WTC11 (cell line): ENCODE measurements around the gene KCNMA1. TPM values are rescaled to one million over a fixed set of nuclear protein-coding genes. Genes with fewer than 3 reads are reported as not detected.

Source experiments
- ATAC-seq: fragments of 200-7000 bp; cut with Tn5 transposase; 2 replicates; pipeline ENCODE4 v1.10.0; 2021; ENCODE audit warnings: mild to moderate bottlenecking, moderate library complexity
- CTCF ChIA-PET: fragments of 300-600 bp; sonication (Branson Sonifier 250); formaldehyde crosslinking; loops from one replicate; lab custom pipeline; 2021; ENCODE audit warnings: antibody characterized with exemption; lab: Charles Lee
- POLR2A ChIA-PET: fragments of 350-600 bp; sonication (Branson Sonifier 250); formaldehyde crosslinking; loops from one replicate; lab custom pipeline; 2021; ENCODE audit warnings: antibody characterized with exemption; lab: Charles Lee
- DNase-seq: peaks from one replicate; pipeline ENCODE4 v3.0.0; 2021; ENCODE audit warnings: low spot score
- H3K27ac Mint-ChIP-seq: 2 replicates; pipeline ENCODE4 v1.8.0; 2021; ENCODE audit warnings: mixed read lengths
- H3K27me3 Mint-ChIP-seq: 2 replicates; pipeline ENCODE4 v1.8.0; 2021; ENCODE audit warnings: low read depth, mild to moderate bottlenecking, moderate library complexity, mixed read lengths
- H3K36me3 Mint-ChIP-seq: 2 replicates; pipeline ENCODE4 v1.8.0; 2021; ENCODE audit warnings: mixed read lengths
- H3K4me1 Mint-ChIP-seq: 2 replicates; pipeline ENCODE4 v1.8.0; 2022; ENCODE audit warnings: mixed read lengths
- H3K4me3 Mint-ChIP-seq: 2 replicates; pipeline ENCODE4 v1.8.0; 2021; ENCODE audit warnings: mild to moderate bottlenecking, moderate library complexity, mixed read lengths
- H3K9me3 Mint-ChIP-seq: 2 replicates; pipeline ENCODE4 v1.8.0; 2021; ENCODE audit warnings: mixed read lengths
- CTCF ChIP-seq: fragments of 200-600 bp; IDR thresholded peaks from 2 replicates; pipeline ENCODE4 v1.8.0; 2022; ENCODE audit warnings: antibody characterized with exemption
- ESRRA ChIP-seq: sonication (generic); formaldehyde crosslinking; IDR thresholded peaks from 2 replicates; pipeline ENCODE4 v1.8.1; 2022; ENCODE audit warnings: mild to moderate bottlenecking, missing genetic modification reagents, borderline replicate concordance
- FOXK1 ChIP-seq: sonication (generic); formaldehyde crosslinking; IDR thresholded peaks from 2 replicates; pipeline ENCODE4 v1.8.0; 2022; ENCODE audit warnings: mild to moderate bottlenecking, moderate library complexity, missing genetic modification reagents
- GABPB1 ChIP-seq: sonication (generic); formaldehyde crosslinking; IDR thresholded peaks from 2 replicates; pipeline ENCODE4 v1.8.1; 2023; ENCODE audit warnings: mild to moderate bottlenecking, missing genetic modification reagents
- HMGA2 ChIP-seq: fragments of 250-450 bp; sonication (Bioruptor Pico); IDR thresholded peaks from 2 replicates; pipeline ENCODE4 v1.4.0; 2021; ENCODE audit warnings: mild to moderate bottlenecking, moderate library complexity
- NR1H2 ChIP-seq: sonication (generic); formaldehyde crosslinking; IDR thresholded peaks from 2 replicates; pipeline ENCODE4 v1.9.0; 2021; ENCODE audit warnings: mild to moderate bottlenecking, moderate library complexity, missing genetic modification reagents
- PRDM15 ChIP-seq: sonication (generic); formaldehyde crosslinking; IDR thresholded peaks from 2 replicates; pipeline ENCODE4 v1.8.0; 2022; ENCODE audit warnings: missing genetic modification reagents
- SMAD3 ChIP-seq: sonication (generic); formaldehyde crosslinking; IDR thresholded peaks from 2 replicates; pipeline ENCODE4 v1.8.0; 2022; ENCODE audit warnings: missing genetic modification reagents, mild to moderate bottlenecking, borderline replicate concordance
- SMAD4 ChIP-seq: sonication (generic); formaldehyde crosslinking; IDR thresholded peaks from 2 replicates; pipeline ENCODE4 v1.8.0; 2022; ENCODE audit warnings: mild to moderate bottlenecking, missing genetic modification reagents
- SOX15 ChIP-seq: fragments of 250-450 bp; sonication (Bioruptor Pico); IDR thresholded peaks from 2 replicates; pipeline ENCODE4 v1.9.0; 2021; ENCODE audit warnings: mild to moderate bottlenecking
- TCF7 ChIP-seq: sonication (generic); formaldehyde crosslinking; IDR thresholded peaks from 2 replicates; pipeline ENCODE4 v1.8.0; 2022; ENCODE audit warnings: mild to moderate bottlenecking, low read depth, missing genetic modification reagents, moderate library complexity
- TEAD1 ChIP-seq: sonication (generic); formaldehyde crosslinking; IDR thresholded peaks from 2 replicates; pipeline ENCODE4 v1.8.0; 2022; ENCODE audit warnings: mild to moderate bottlenecking, missing genetic modification reagents
- TP53 ChIP-seq: sonication (generic); formaldehyde crosslinking; IDR thresholded peaks from 2 replicates; pipeline ENCODE4 v1.8.1; 2023; ENCODE audit warnings: mild to moderate bottlenecking, missing genetic modification reagents
- ZNF138 ChIP-seq: sonication (generic); formaldehyde crosslinking; conservative IDR thresholded peaks from 2 replicates; pipeline ENCODE4 v1.8.1; 2022; ENCODE audit warnings: mild to moderate bottlenecking, moderate library complexity, missing genetic modification reagents
- ZNF317 ChIP-seq: sonication (generic); formaldehyde crosslinking; IDR thresholded peaks from 2 replicates; pipeline ENCODE4 v1.8.1; 2023; ENCODE audit warnings: low read depth, mild to moderate bottlenecking, moderate library complexity, missing genetic modification reagents, borderline replicate concordance
- ZNF423 ChIP-seq: fragments of 250-450 bp; sonication (Bioruptor Pico); IDR thresholded peaks from 2 replicates; pipeline ENCODE4 v2.1.2; 2022; ENCODE audit warnings: mild to moderate bottlenecking, moderate library complexity
- total RNA-seq: library from RNA; stranded (reverse); gene quantifications from 3 replicates; pipeline ENCODE4 v1.2.3, GENCODE V29; 2021
- TF ChIP-seq, protein P1 (sequence below): sonication (generic); formaldehyde crosslinking; IDR thresholded peaks from 2 replicates; pipeline ENCODE4 v1.8.1; 2023; ENCODE audit warnings: mild to moderate bottlenecking, missing genetic modification reagents, moderate library complexity
- TF ChIP-seq, protein P2 (sequence below): fragments of 250-450 bp; sonication (Bioruptor Pico); IDR thresholded peaks from 2 replicates; pipeline ENCODE4 v1.9.0; 2021; ENCODE audit warnings: moderate library complexity, mild to moderate bottlenecking, inconsistent platforms, borderline replicate concordance
- TF ChIP-seq, protein P3 (sequence below): sonication (generic); formaldehyde crosslinking; IDR thresholded peaks from 2 replicates; pipeline ENCODE4 v1.8.1; 2023; ENCODE audit warnings: mild to moderate bottlenecking, missing genetic modification reagents
- TF ChIP-seq, protein P4 (sequence below): sonication (generic); formaldehyde crosslinking; IDR thresholded peaks from 2 replicates; pipeline ENCODE4 v1.8.1; 2022; ENCODE audit warnings: low read depth, missing genetic modification reagents, borderline replicate concordance
- TF ChIP-seq, protein P5 (sequence below): fragments of 250-450 bp; sonication (Bioruptor Pico); IDR thresholded peaks from 2 replicates; pipeline ENCODE4 v1.9.0; 2021; ENCODE audit warnings: mild to moderate bottlenecking

Gene KCNMA1
- total RNA-seq, 1 experiment from 2014 or later, result 7.3 TPM

- TF ChIP-seq, protein P1, sequence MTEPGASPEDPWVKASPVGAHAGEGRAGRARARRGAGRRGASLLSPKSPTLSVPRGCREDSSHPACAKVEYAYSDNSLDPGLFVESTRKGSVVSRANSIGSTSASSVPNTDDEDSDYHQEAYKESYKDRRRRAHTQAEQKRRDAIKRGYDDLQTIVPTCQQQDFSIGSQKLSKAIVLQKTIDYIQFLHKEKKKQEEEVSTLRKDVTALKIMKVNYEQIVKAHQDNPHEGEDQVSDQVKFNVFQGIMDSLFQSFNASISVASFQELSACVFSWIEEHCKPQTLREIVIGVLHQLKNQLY (CRISPR knock-in tag), result no peak
- TF ChIP-seq NR1H2 (CRISPR knock-in tag) (no peak), CTCF (no peak), SMAD3 (no peak), ESRRA (CRISPR knock-in tag) (no peak), PRDM15 (CRISPR knock-in tag) (no peak), ZNF138 (CRISPR knock-in tag) (no peak), GABPB1 (CRISPR knock-in tag) (no peak)
- TF ChIP-seq, protein P2, sequence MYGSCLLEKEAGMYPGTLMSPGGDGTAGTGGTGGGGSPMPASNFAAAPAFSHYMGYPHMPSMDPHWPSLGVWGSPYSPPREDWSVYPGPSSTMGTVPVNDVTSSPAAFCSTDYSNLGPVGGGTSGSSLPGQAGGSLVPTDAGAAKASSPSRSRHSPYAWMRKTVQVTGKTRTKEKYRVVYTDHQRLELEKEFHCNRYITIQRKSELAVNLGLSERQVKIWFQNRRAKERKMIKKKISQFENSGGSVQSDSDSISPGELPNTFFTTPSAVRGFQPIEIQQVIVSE (CRISPR knock-in tag), result no peak
- TF ChIP-seq, protein P3, sequence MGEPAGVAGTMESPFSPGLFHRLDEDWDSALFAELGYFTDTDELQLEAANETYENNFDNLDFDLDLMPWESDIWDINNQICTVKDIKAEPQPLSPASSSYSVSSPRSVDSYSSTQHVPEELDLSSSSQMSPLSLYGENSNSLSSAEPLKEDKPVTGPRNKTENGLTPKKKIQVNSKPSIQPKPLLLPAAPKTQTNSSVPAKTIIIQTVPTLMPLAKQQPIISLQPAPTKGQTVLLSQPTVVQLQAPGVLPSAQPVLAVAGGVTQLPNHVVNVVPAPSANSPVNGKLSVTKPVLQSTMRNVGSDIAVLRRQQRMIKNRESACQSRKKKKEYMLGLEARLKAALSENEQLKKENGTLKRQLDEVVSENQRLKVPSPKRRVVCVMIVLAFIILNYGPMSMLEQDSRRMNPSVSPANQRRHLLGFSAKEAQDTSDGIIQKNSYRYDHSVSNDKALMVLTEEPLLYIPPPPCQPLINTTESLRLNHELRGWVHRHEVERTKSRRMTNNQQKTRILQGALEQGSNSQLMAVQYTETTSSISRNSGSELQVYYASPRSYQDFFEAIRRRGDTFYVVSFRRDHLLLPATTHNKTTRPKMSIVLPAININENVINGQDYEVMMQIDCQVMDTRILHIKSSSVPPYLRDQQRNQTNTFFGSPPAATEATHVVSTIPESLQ, result no peak
Measured at GRCh38 chr10:77348751-77349150, 288.9 kb downstream of the KCNMA1 start (continued).

DNA sequence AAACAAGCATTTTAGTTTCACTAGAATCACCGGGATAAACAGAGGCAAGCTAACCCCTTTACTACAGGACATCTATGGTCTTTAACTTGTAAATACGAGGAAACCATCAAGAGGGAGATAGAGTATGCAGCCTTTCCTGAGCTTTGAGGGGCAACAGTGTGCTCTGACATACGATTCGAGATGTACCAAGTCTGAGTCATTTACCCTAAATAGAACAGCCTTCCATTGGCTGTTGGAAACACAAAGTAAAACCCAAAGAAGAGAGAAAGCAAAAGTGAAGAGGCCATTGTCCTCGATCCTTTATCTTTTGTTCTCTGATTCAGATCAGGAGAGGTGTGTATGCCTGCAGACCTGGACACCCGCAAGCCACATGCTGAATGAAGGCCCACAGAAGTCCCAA lies 289.5 kb downstream of the KCNMA1 start:
- Mint-ChIP-seq H3K36me3 (no peaks in the 10 kb centered on the region), H3K4me3 (no peak overlapping the region), H3K27ac (no peak overlapping the region), H3K9me3 (no peaks in the 10 kb centered on the region), H3K4me1 (no peaks in the 10 kb centered on the region), H3K27me3 (peaks cover 4% of the 10 kb centered on the region)
- no peak for DNase-seq
- TF ChIP-seq FOXK1 (CRISPR knock-in tag) (no peak), ZNF423 (CRISPR knock-in tag) (no peak), HMGA2 (CRISPR knock-in tag) (no peak), SOX15 (CRISPR knock-in tag) (no peak)
- no peak for ATAC-seq
- POLR2A ChIA-PET, result no interaction called here
- CTCF ChIA-PET, result interaction anchor here (0.9 kb wide), 1 partner anchor 182 kb away, joined by 3 read pairs; no protein-coding TSS in a partner anchor

- no peak overlapping the region for H3K4me3 Mint-ChIP-seq
- ChIA-PET CTCF (no interaction called here), POLR2A (interaction anchor here (0.6 kb wide), 1 partner anchor 14 kb away, joined by 4 read pairs; no protein-coding TSS in a partner anchor)
- ATAC-seq (no peak), DNase-seq (no peak)
- H3K9me3 Mint-ChIP-seq, result no peaks in the 10 kb centered on the region
- H3K27me3 Mint-ChIP-seq, result peaks cover 5% of the 10 kb centered on the region
- H3K4me1 Mint-ChIP-seq, result no peaks in the 10 kb centered on the region
- no peak overlapping the region for H3K27ac Mint-ChIP-seq
- no peaks in the 10 kb centered on the region for H3K36me3 Mint-ChIP-seq
- no peak for TF ChIP-seq ZNF317
- TF ChIP-seq, protein P4, sequence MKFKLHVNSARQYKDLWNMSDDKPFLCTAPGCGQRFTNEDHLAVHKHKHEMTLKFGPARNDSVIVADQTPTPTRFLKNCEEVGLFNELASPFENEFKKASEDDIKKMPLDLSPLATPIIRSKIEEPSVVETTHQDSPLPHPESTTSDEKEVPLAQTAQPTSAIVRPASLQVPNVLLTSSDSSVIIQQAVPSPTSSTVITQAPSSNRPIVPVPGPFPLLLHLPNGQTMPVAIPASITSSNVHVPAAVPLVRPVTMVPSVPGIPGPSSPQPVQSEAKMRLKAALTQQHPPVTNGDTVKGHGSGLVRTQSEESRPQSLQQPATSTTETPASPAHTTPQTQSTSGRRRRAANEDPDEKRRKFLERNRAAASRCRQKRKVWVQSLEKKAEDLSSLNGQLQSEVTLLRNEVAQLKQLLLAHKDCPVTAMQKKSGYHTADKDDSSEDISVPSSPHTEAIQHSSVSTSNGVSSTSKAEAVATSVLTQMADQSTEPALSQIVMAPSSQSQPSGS (CRISPR knock-in tag), result no peak
- no peak for TF ChIP-seq FOXK1 (CRISPR knock-in tag)
- no peak for TF ChIP-seq TP53 (CRISPR knock-in tag)
- TF ChIP-seq TCF7 (CRISPR knock-in tag), result no peak
- no peak for TF ChIP-seq SMAD4 (CRISPR knock-in tag)
- TF ChIP-seq TEAD1 (CRISPR knock-in tag), result no peak
- TF ChIP-seq, protein P5, sequence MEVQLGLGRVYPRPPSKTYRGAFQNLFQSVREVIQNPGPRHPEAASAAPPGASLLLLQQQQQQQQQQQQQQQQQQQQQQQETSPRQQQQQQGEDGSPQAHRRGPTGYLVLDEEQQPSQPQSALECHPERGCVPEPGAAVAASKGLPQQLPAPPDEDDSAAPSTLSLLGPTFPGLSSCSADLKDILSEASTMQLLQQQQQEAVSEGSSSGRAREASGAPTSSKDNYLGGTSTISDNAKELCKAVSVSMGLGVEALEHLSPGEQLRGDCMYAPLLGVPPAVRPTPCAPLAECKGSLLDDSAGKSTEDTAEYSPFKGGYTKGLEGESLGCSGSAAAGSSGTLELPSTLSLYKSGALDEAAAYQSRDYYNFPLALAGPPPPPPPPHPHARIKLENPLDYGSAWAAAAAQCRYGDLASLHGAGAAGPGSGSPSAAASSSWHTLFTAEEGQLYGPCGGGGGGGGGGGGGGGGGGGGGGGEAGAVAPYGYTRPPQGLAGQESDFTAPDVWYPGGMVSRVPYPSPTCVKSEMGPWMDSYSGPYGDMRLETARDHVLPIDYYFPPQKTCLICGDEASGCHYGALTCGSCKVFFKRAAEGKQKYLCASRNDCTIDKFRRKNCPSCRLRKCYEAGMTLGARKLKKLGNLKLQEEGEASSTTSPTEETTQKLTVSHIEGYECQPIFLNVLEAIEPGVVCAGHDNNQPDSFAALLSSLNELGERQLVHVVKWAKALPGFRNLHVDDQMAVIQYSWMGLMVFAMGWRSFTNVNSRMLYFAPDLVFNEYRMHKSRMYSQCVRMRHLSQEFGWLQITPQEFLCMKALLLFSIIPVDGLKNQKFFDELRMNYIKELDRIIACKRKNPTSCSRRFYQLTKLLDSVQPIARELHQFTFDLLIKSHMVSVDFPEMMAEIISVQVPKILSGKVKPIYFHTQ (CRISPR knock-in tag), result no peak
Measured at GRCh38 chr10:77347052-77347451, 290.6 kb downstream of the KCNMA1 start.
